Vagina (tissue), 2 donors: ENCODE results near the gene DNAJB1.

Source experiments
- CTCF ChIP-seq, 3 experiments: fragments of 450-650 bp in 2 of 3; fragments of 200-600 bp in 1 of 3; sonication (generic) in 1 of 3; IDR thresholded peaks; one replicate each; pipeline ENCODE4 v1.5.1; 2017 to 2019; ENCODE audit warnings: antibody characterized with exemption in 3 of 3, mild to moderate bottlenecking in 2 of 3, moderate library complexity in 2 of 3
- POLR2A ChIP-seq, 2 donors: fragments of 450-650 bp; IDR thresholded peaks; one replicate each; pipeline ENCODE4 v1.6.1; 2017; ENCODE audit warnings: antibody characterized with exemption in 2 of 2, mild to moderate bottlenecking in 2 of 2, moderate library complexity in 2 of 2

DNA sequence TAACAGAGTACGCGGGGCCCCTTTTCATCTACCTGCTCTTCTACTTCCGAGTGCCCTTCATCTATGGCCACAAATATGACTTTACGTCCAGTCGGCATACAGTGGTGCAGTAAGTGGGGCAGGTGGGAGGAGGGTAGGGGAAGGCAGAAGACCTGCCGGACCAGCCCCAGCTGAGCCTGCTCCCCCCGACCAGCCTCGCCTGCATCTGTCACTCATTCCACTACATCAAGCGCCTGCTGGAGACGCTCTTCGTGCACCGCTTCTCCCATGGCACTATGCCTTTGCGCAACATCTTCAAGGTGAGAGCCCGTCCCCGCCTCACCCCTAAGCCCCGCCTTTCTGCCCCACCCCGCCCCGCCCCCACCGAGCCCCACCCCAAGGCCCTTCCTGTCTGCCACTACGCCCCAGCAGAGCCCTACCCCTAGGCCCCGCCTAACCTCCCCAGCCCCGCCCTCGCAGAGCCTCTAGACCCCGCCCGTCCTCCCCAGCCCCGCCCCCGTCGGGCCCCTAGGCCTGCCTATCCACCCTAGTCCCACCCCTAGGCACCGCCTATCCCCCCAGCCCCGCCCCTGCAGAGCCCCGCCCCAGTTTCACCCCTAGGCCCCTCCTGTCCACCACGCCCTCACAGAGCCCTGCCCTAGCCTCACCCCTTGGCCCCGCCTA is 45.9 kb upstream of the DNAJB1 start:
- TF ChIP-seq CTCF (IDR thresholded peaks at IDR 0.05), result no peak
- no peak for TF ChIP-seq POLR2A (IDR thresholded peaks at IDR 0.05)
